ENCODE data around the gene FERMT1. TPM values are rescaled to one million over a fixed set of nuclear protein-coding genes. Genes with fewer than 3 reads are reported as not detected.

The FERMT1 gene
- total and polyA plus RNA-seq, 2 of the 13 experiments (the other 11 are each of a cell fraction or from before 2014, with no cell fraction given), result 15.8 to 29.5 TPM

DNA sequence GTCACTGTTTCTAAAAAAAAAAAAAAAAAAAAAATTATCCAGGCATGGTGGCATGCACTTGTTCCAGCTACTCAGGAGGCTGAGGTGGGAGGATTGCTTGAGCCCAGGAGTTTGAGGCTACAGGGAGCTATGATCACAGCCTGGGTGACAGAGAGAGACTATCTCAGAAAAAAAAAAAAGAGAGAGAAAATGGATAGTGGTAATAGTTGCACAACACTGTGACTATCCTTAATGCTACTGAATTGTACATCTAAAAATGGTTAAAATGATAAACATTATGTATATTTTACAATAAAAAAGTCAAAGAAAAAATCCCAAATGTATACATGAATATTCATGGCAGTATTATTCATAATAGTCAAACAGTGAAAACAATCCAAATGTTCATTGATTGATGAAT lies 23.0 kb downstream of the FERMT1 start:
- no peak overlapping the region for H3K9ac ChIP-seq (ENCODE audit: insufficient read depth, low read depth, low read length)
- H4K20me1 ChIP-seq (ENCODE audit: insufficient read depth, low read length), result no peaks in the 10 kb centered on the region
- TF ChIP-seq, protein P1, sequence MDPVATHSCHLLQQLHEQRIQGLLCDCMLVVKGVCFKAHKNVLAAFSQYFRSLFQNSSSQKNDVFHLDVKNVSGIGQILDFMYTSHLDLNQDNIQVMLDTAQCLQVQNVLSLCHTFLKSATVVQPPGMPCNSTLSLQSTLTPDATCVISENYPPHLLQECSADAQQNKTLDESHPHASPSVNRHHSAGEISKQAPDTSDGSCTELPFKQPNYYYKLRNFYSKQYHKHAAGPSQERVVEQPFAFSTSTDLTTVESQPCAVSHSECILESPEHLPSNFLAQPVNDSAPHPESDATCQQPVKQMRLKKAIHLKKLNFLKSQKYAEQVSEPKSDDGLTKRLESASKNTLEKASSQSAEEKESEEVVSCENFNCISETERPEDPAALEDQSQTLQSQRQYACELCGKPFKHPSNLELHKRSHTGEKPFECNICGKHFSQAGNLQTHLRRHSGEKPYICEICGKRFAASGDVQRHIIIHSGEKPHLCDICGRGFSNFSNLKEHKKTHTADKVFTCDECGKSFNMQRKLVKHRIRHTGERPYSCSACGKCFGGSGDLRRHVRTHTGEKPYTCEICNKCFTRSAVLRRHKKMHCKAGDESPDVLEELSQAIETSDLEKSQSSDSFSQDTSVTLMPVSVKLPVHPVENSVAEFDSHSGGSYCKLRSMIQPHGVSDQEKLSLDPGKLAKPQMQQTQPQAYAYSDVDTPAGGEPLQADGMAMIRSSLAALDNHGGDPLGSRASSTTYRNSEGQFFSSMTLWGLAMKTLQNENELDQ (CRISPR knock-in tag; IDR thresholded peaks at IDR 0.05; ENCODE audit: borderline replicate concordance), result no peak
- TF ChIP-seq KLF12 (CRISPR knock-in tag; IDR thresholded peaks at IDR 0.05; ENCODE audit: borderline replicate concordance), result no peak
- TF ChIP-seq, protein P2, sequence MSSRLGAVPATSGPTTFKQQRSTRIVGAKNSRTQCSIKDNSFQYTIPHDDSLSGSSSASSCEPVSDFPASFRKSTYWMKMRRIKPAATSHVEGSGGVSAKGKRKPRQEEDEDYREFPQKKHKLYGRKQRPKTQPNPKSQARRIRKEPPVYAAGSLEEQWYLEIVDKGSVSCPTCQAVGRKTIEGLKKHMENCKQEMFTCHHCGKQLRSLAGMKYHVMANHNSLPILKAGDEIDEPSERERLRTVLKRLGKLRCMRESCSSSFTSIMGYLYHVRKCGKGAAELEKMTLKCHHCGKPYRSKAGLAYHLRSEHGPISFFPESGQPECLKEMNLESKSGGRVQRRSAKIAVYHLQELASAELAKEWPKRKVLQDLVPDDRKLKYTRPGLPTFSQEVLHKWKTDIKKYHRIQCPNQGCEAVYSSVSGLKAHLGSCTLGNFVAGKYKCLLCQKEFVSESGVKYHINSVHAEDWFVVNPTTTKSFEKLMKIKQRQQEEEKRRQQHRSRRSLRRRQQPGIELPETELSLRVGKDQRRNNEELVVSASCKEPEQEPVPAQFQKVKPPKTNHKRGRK (CRISPR knock-in tag; IDR thresholded peaks at IDR 0.05), result no peak
- no peak for TF ChIP-seq NCOA5 (CRISPR knock-in tag; IDR thresholded peaks at IDR 0.05)
- TF ChIP-seq ZNF704 (CRISPR knock-in tag; IDR thresholded peaks at IDR 0.05; ENCODE audit: borderline replicate concordance), result no peak
- POLR2A ChIA-PET, result no interaction called here
- DNase-seq (ENCODE audit: low spot score) (no peak), ATAC-seq (no peak), FAIRE-seq (no peak)
- peaks cover 10 to 54% of the 10 kb centered on the region in 2 experiments for H3K36me3 ChIP-seq (replicated peaks in 1 of 2; ENCODE audit: control insufficient read depth in 1 of 2, insufficient read depth in 2 of 2, low read length in 2 of 2)
- intact Hi-C loops (cut with micrococcal nuclease; ENCODE audit: unreplicated experiment), result no loop called here
- BruUV-seq (replicated peaks), result no TSS peak
- no peak overlapping the region for H3K4me2 ChIP-seq (ENCODE audit: low read depth, low read length)
- CTCF ChIA-PET (ENCODE audit: low intra/inter-chr PET ratio, low total read pairs), result no interaction called here
- H3K27ac ChIP-seq (ENCODE audit: extremely low read length, insufficient read depth, low read length), result no peak overlapping the region
- H2AFZ ChIP-seq (ENCODE audit: low read length), result no peak overlapping the region
- in situ Hi-C loops (cut with HindIII; ENCODE audit: extremely low pct_ligation_motif_present, low pct_unique_long_range_greater_than_20kb), result no loop called here
- no peaks in the 10 kb centered on the region for H3K79me2 ChIP-seq (ENCODE audit: insufficient read depth, low read length)
- H3K27me3 ChIP-seq (ENCODE audit: control insufficient read depth in 1 of 2, insufficient read depth in 2 of 2, low read length in 2 of 2), result no peaks in the 10 kb centered on the region
- no peak overlapping the region for H3K4me3 ChIP-seq (replicated peaks in 1 of 3; ENCODE audit: insufficient read depth in 1 of 3, low read depth in 2 of 3, low read length in 3 of 3)
- peaks cover 18% of the 10 kb centered on the region for H3K4me1 ChIP-seq (ENCODE audit: insufficient read depth, low read length)
- H3K9me3 ChIP-seq (ENCODE audit: low read length), result no peaks in the 10 kb centered on the region
